KOPT-K1 (cell line): ENCODE data around the gene TM9SF4.

Experiments used
- H3K27ac ChIP-seq: fragments of 200-600 bp; sonication (generic); 2 replicates; pipeline ENCODE4 v1.5.1; 2016; ENCODE audit warnings: antibody characterized with exemption, mild to moderate bottlenecking, low read depth, low read length; ENCODE audit not compliant: poor library complexity, severe bottlenecking
- H3K36me3 ChIP-seq: fragments of 200-600 bp; sonication (generic); 2 replicates; pipeline ENCODE4 v1.5.1; 2017; ENCODE audit warnings: antibody characterized with exemption, mild to moderate bottlenecking, low read length, moderate library complexity; ENCODE audit not compliant: insufficient read depth
- H3K9me3 ChIP-seq: fragments of 200-600 bp; sonication (generic); 2 replicates; pipeline ENCODE4 v1.5.1; 2017; ENCODE audit warnings: antibody characterized with exemption, low read length, mild to moderate bottlenecking; ENCODE audit not compliant: insufficient read depth, poor library complexity, severe bottlenecking

TM9SF4 gene

GRCh38 chr20:32109392-32110172 is at the start of gene TM9SF4:
TM9SF4 (plus strand) TSS chr20:32109714; CDS start chr20:32109741, 27 bp downstream.
- H3K36me3 ChIP-seq, result peaks cover 5% of the 10 kb centered on the region
- no peaks in the 10 kb centered on the region for H3K9me3 ChIP-seq
- H3K27ac ChIP-seq, result peak within 1 kb of the TSS; percentile 92

GRCh38 chr20:32062776-32063170 is 46.7 kb upstream of the TM9SF4 start:
- Histone ChIP-seq H3K9me3 (no peaks in the 10 kb centered on the region), H3K27ac (no peak overlapping the region), H3K36me3 (no peaks in the 10 kb centered on the region)

- Histone ChIP-seq H3K27ac (no peak overlapping the region), H3K36me3 (no peaks in the 10 kb centered on the region), H3K9me3 (no peaks in the 10 kb centered on the region)
Observed at GRCh38 chr20:32063695-32064094, 45.8 kb upstream of the TM9SF4 start.

- Histone ChIP-seq H3K27ac (no peak overlapping the region), H3K9me3 (no peaks in the 10 kb centered on the region)
Observed at GRCh38 chr20:32064667-32065066, 44.8 kb upstream of the TM9SF4 start.

GRCh38 chr20:32067234-32067821 is 42.2 kb upstream of the TM9SF4 start:
- H3K27ac ChIP-seq, result no peak overlapping the region
- no peaks in the 10 kb centered on the region for H3K36me3 ChIP-seq
- no peaks in the 10 kb centered on the region for H3K9me3 ChIP-seq

More at GRCh38 chr20:32064667-32065066, 44.8 kb upstream of the TM9SF4 start:
- H3K36me3 ChIP-seq, result no peaks in the 10 kb centered on the region

- Histone ChIP-seq H3K36me3 (no peaks in the 10 kb centered on the region), H3K27ac (no peak overlapping the region), H3K9me3 (no peaks in the 10 kb centered on the region)
Observed at GRCh38 chr20:32068174-32068573, 41.3 kb upstream of the TM9SF4 start.

- Histone ChIP-seq H3K36me3 (no peaks in the 10 kb centered on the region), H3K9me3 (no peaks in the 10 kb centered on the region), H3K27ac (no peak overlapping the region)
Observed at GRCh38 chr20:32069711-32070110, 39.8 kb upstream of the TM9SF4 start.

- Histone ChIP-seq H3K9me3 (no peaks in the 10 kb centered on the region), H3K36me3 (no peaks in the 10 kb centered on the region), H3K27ac (no peak overlapping the region)
Observed at GRCh38 chr20:32070282-32070681, 39.2 kb upstream of the TM9SF4 start.

- H3K36me3 ChIP-seq, result no peaks in the 10 kb centered on the region
- no peak overlapping the region for H3K27ac ChIP-seq
Observed at GRCh38 chr20:32070690-32071213, 38.8 kb upstream of the TM9SF4 start.

GRCh38 chr20:32071395-32072167 is 37.9 kb upstream of the TM9SF4 start:
- Histone ChIP-seq H3K36me3 (no peaks in the 10 kb centered on the region), H3K9me3 (no peaks in the 10 kb centered on the region), H3K27ac (no peak overlapping the region)

More at GRCh38 chr20:32070690-32071213, 38.8 kb upstream of the TM9SF4 start:
- no peaks in the 10 kb centered on the region for H3K9me3 ChIP-seq

GRCh38 chr20:32072168-32072750 is 37.3 kb upstream of the TM9SF4 start:
- Histone ChIP-seq H3K36me3 (no peaks in the 10 kb centered on the region), H3K9me3 (no peaks in the 10 kb centered on the region), H3K27ac (no peak overlapping the region)

- Histone ChIP-seq H3K9me3 (no peaks in the 10 kb centered on the region), H3K27ac (no peak overlapping the region), H3K36me3 (no peaks in the 10 kb centered on the region)
Observed at GRCh38 chr20:32075534-32075933, 34.0 kb upstream of the TM9SF4 start.

GRCh38 chr20:32077190-32077589 is 32.3 kb upstream of the TM9SF4 start:
- no peaks in the 10 kb centered on the region for H3K36me3 ChIP-seq

GRCh38 chr20:32078322-32078721 is 31.2 kb upstream of the TM9SF4 start:
- Histone ChIP-seq H3K9me3 (no peaks in the 10 kb centered on the region), H3K27ac (no peak overlapping the region), H3K36me3 (no peaks in the 10 kb centered on the region)

More at GRCh38 chr20:32077190-32077589, 32.3 kb upstream of the TM9SF4 start:
- Histone ChIP-seq H3K27ac (no peak overlapping the region), H3K9me3 (no peaks in the 10 kb centered on the region)

GRCh38 chr20:32078791-32079190 is 30.7 kb upstream of the TM9SF4 start:
- Histone ChIP-seq H3K36me3 (no peaks in the 10 kb centered on the region), H3K9me3 (no peaks in the 10 kb centered on the region), H3K27ac (no peak overlapping the region)
